IMR-90 (cell line): ENCODE results near the gene PADI1.

ENCODE experiments used
- CEBPB ChIP-seq: IDR thresholded peaks from 2 replicates; pipeline ENCODE4 v1.6.1; 2012; ENCODE audit warnings: low read depth, low read length, improper control_type of control experiment
- MAFK ChIP-seq: IDR thresholded peaks from 2 replicates; pipeline ENCODE4 v1.6.1; 2012; ENCODE audit warnings: low read depth, low read length, improper control_type of control experiment
- MXI1 ChIP-seq: IDR thresholded peaks from 2 replicates; pipeline ENCODE4 v1.6.1; 2012; ENCODE audit warnings: low read depth, mild to moderate bottlenecking, low read length, moderate library complexity, borderline replicate concordance
- NFE2L2 ChIP-seq: fragments of 150-350 bp; IDR thresholded peaks from 2 replicates; pipeline ENCODE4 v1.6.1; 2016; ENCODE audit warnings: low read depth, mild to moderate bottlenecking, low read length
- POLR2A ChIP-seq: IDR thresholded peaks from 2 replicates; pipeline ENCODE4 v1.6.1; 2012; ENCODE audit warnings: mild to moderate bottlenecking, low read depth, low read length
- RAD21 ChIP-seq: IDR thresholded peaks from 2 replicates; pipeline ENCODE4 v1.6.1; 2012; ENCODE audit warnings: low read length, improper control_type of control experiment
- RFX5 ChIP-seq: IDR thresholded peaks from 2 replicates; pipeline ENCODE4 v1.8.0; 2012; ENCODE audit warnings: low read depth, mild to moderate bottlenecking, low read length, moderate library complexity
- SMC3 ChIP-seq: fragments of 150-350 bp; IDR thresholded peaks from 2 replicates; pipeline ENCODE4 v1.6.1; 2016; ENCODE audit warnings: low read depth, mild to moderate bottlenecking, antibody characterized with exemption, low read length, moderate library complexity
- USF2 ChIP-seq: fragments of 150-350 bp; IDR thresholded peaks from 2 replicates; pipeline ENCODE4 v1.6.1; 2017; ENCODE audit warnings: mild to moderate bottlenecking, antibody characterized with exemption, low read length, low read depth
- TF ChIP-seq, protein P1 (sequence below): conservative IDR thresholded peaks from 2 replicates; pipeline ENCODE4 v1.5.1; 2012; ENCODE audit warnings: mild to moderate bottlenecking, low read depth, low read length, improper control_type of control experiment

DNA sequence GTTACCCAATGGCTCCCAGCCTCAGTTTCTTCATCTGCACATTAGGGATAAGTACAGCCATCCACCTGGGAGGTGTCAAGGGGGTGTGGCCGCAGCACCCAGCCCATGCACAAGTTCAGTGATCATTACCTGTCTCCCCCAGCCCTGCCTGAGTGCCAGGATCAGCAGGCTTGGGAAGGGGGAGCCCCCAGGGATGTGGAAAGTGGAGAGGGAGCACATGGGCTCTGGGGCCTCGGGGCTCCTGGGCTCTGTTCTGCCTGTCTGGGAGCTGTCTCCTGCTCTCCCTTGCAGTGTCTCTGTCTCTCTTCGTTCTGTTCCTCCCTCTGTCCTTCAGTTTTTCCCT is 10.8 kb upstream of the PADI1 start:
- TF ChIP-seq USF2 (no peak), NFE2L2 (no peak), SMC3 (no peak), CEBPB (no peak), RFX5 (no peak), MAFK (no peak), POLR2A (no peak), RAD21 (no peak), MXI1 (no peak)
- TF ChIP-seq, protein P1, sequence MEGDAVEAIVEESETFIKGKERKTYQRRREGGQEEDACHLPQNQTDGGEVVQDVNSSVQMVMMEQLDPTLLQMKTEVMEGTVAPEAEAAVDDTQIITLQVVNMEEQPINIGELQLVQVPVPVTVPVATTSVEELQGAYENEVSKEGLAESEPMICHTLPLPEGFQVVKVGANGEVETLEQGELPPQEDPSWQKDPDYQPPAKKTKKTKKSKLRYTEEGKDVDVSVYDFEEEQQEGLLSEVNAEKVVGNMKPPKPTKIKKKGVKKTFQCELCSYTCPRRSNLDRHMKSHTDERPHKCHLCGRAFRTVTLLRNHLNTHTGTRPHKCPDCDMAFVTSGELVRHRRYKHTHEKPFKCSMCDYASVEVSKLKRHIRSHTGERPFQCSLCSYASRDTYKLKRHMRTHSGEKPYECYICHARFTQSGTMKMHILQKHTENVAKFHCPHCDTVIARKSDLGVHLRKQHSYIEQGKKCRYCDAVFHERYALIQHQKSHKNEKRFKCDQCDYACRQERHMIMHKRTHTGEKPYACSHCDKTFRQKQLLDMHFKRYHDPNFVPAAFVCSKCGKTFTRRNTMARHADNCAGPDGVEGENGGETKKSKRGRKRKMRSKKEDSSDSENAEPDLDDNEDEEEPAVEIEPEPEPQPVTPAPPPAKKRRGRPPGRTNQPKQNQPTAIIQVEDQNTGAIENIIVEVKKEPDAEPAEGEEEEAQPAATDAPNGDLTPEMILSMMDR, result no peak
